ENCODE measurements around the gene DDX42. TPM values are rescaled to one million over a fixed set of nuclear protein-coding genes. Genes with fewer than 3 reads are reported as not detected.

The DDX42 gene
- total and polyA plus RNA-seq, 3 donors from 2014 or later, result 124 to 203 (median 173) TPM

- Histone ChIP-seq H3K36me3 (ENCODE audit: low read depth, missing control alignments) (no peaks in the 10 kb centered on the region), H3K4me1 (peaks cover 7% of the 10 kb centered on the region), H3K4me3 (peak within 1 kb of the TSS; percentile 77 to 80), H3K27me3 (no peaks in the 10 kb centered on the region), H3K9me3 (no peaks in the 10 kb centered on the region), H3K27ac (peak within 1 kb of the TSS; percentile 66 to 87)
- peak; percentile 99 for DNase-seq
- intact Hi-C loops (cut with DNase I; ENCODE audit: low total_unique reads), result no loop called here
- TF ChIP-seq POLR2A (IDR thresholded peaks at IDR 0.05), result peak; percentile 32
- TF ChIP-seq CTCF (IDR thresholded peaks at IDR 0.05), result no peak
- 0% methylated on average over 25 to 38 of the region's 61 CpGs for WGBS, 2 donors
Measured at GRCh38 chr17:63741408-63742173, 32.4 kb upstream of the DDX42 start, which contains the start of gene STRADA. TSS of gene STRADA (minus strand) at chr17:63741799. CDS start at chr17:63728369, 13,430 bp downstream.

- Histone ChIP-seq H3K27me3 (no peaks in the 10 kb centered on the region), H3K36me3 (ENCODE audit: low read depth, missing control alignments) (no peaks in the 10 kb centered on the region), H3K4me3 (no peak overlapping the region), H3K9me3 (no peaks in the 10 kb centered on the region), H3K27ac (peak overlapping the region in 1 of 2 donors; percentile 3), H3K4me1 (no peaks in the 10 kb centered on the region)
- peak; percentile 64 for DNase-seq
- intact Hi-C loops (cut with DNase I; ENCODE audit: low total_unique reads), result no loop called here
- TF ChIP-seq POLR2A (IDR thresholded peaks at IDR 0.05), result no peak
- TF ChIP-seq CTCF (IDR thresholded peaks at IDR 0.05), result no peak
- WGBS, 2 donors, result 56 to 59% methylated on average over 8 of the region's 8 CpGs
Measured at GRCh38 chr17:63751806-63752205, 22.2 kb upstream of the DDX42 start.

GRCh38 chr17:63752707-63753106, 21.3 kb upstream of the DDX42 start:
- no peaks in the 10 kb centered on the region for H3K36me3 ChIP-seq (ENCODE audit: low read depth, missing control alignments)
- DNase-seq, result no peak

GRCh38 chr17:63753215-63753614, 20.8 kb upstream of the DDX42 start:
- 91 to 100% methylated on average over 1 of the region's 1 CpG for WGBS, 2 donors
- Histone ChIP-seq H3K27me3 (no peaks in the 10 kb centered on the region), H3K4me1 (no peaks in the 10 kb centered on the region), H3K36me3 (ENCODE audit: low read depth, missing control alignments) (no peaks in the 10 kb centered on the region), H3K9me3 (no peaks in the 10 kb centered on the region), H3K27ac (no peak overlapping the region), H3K4me3 (no peak overlapping the region)
- TF ChIP-seq POLR2A (IDR thresholded peaks at IDR 0.05) (no peak), CTCF (IDR thresholded peaks at IDR 0.05) (no peak)
- intact Hi-C loops (cut with DNase I; ENCODE audit: low total_unique reads), result no loop called here
- DNase-seq, result no peak

More at GRCh38 chr17:63752707-63753106, 21.3 kb upstream of the DDX42 start:
- H3K27me3 ChIP-seq, result no peaks in the 10 kb centered on the region
- intact Hi-C loops (cut with DNase I; ENCODE audit: low total_unique reads), result no loop called here
- no peaks in the 10 kb centered on the region for H3K4me1 ChIP-seq
- 83 to 86% methylated on average over 1 of the region's 1 CpG for WGBS, 2 donors
- TF ChIP-seq CTCF (IDR thresholded peaks at IDR 0.05) (no peak), POLR2A (IDR thresholded peaks at IDR 0.05) (no peak)
- no peaks in the 10 kb centered on the region for H3K9me3 ChIP-seq
- peak overlapping the region in 1 of 2 donors; percentile 3 for H3K27ac ChIP-seq
- H3K4me3 ChIP-seq, result no peak overlapping the region

GRCh38 chr17:63754046-63754445, 19.9 kb upstream of the DDX42 start:
- WGBS, 2 donors, result 97 to 98% methylated on average over 3 of the region's 3 CpGs

More at GRCh38 chr17:63754046-63754445, 19.9 kb upstream of the DDX42 start:
- no peak for DNase-seq
- TF ChIP-seq POLR2A (IDR thresholded peaks at IDR 0.05) (no peak), CTCF (IDR thresholded peaks at IDR 0.05) (no peak)
- Histone ChIP-seq H3K36me3 (ENCODE audit: low read depth, missing control alignments) (no peaks in the 10 kb centered on the region), H3K4me1 (no peaks in the 10 kb centered on the region), H3K27me3 (no peaks in the 10 kb centered on the region), H3K27ac (no peak overlapping the region), H3K9me3 (no peaks in the 10 kb centered on the region), H3K4me3 (no peak overlapping the region)
- intact Hi-C loops (cut with DNase I; ENCODE audit: low total_unique reads), result no loop called here

Measured in testis (tissue), 3 donors.